Measurements from ENCODE around the gene ADRM1.

Gene ADRM1

DNA sequence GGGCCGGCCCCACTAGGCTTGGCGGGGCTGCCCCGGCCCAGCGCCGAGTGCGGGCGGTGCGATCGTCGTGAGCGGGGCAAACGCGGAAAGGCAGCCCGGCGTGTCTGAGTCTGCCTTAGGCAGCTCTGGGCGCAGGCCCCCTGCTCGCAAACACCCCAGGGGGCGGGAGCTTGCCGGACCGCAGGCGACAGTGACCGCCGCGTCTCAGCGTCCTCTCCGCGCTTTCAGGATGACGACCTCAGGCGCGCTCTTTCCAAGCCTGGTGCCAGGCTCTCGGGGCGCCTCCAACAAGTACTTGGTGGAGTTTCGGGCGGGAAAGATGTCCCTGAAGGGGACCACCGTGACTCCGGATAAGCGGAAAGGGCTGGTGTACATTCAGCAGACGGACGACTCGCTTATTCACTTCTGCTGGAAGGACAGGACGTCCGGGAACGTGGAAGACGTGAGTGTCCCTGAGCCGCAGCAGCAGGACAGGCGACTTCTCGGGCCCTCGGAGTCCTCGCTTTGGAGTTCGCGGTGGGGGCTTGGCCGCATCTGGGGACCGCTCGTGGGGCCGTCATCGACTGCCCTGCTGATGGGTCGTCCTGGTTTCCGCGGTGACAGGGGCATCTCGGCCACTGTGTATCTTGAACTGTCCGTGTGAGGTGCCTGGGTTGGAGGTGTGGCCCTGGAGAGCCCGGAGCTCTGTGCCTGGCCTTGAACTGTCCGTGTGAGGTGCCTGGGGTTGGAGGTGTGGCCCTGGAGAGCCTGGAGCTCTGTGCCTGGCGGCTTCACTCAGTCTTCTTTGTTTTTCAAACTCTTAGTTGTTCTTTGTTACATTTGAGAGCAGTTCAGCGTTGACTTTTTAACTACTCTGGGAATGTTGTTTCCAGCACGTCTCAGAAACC lies 786 bp downstream of the ADRM1 start:
- ChIA-PET CTCF (no interaction called here), POLR2A (interaction anchor here (2.1 kb wide), 1 partner anchor 65 kb away, joined by 8 read pairs; no protein-coding TSS in a partner anchor)
- peak; percentile 30 for DNase-seq (ENCODE audit: extremely low spot score)
- TF ChIP-seq PKNOX1 (IDR thresholded peaks at IDR 0.05) (no peak), TARDBP (IDR thresholded peaks at IDR 0.05) (no peak), BHLHE40 (IDR thresholded peaks at IDR 0.05; ENCODE audit: borderline replicate concordance) (no peak), FOXM1 (IDR thresholded peaks at IDR 0.05; ENCODE audit: borderline replicate concordance) (no peak), SUZ12 (IDR thresholded peaks at IDR 0.05) (no peak), HDGF (IDR thresholded peaks at IDR 0.05; ENCODE audit: borderline replicate concordance) (0 out of 2 replicates have a peak, but pooled peaks have one; percentile 15), CTBP1 (IDR thresholded peaks at IDR 0.05; ENCODE audit: borderline replicate concordance) (no peak)

GRCh38 chr20:62304331-62305148 lies 1.7 kb downstream of the ADRM1 start:
- ChIA-PET POLR2A (no interaction called here), CTCF (interaction anchor here (2.5 kb wide), 1 partner anchor 78 kb away, joined by 8 read pairs; no protein-coding TSS in a partner anchor)
- TF ChIP-seq L3MBTL2 (conservative IDR thresholded peaks at IDR 0.05) (no peak), FOXK2 (IDR thresholded peaks at IDR 0.05) (no peak), HDGF (IDR thresholded peaks at IDR 0.05; ENCODE audit: borderline replicate concordance) (no peak), SUZ12 (IDR thresholded peaks at IDR 0.05) (no peak), LEF1 (IDR thresholded peaks at IDR 0.05; ENCODE audit: borderline replicate concordance) (no peak), ZNF384 (IDR thresholded peaks at IDR 0.05) (no peak), FOXM1 (IDR thresholded peaks at IDR 0.05; ENCODE audit: borderline replicate concordance) (no peak), TARDBP (IDR thresholded peaks at IDR 0.05) (no peak), SP1 (IDR thresholded peaks at IDR 0.05) (no peak)
- no peak for DNase-seq (ENCODE audit: extremely low spot score)

- CTCF ChIA-PET: interaction anchor here (2.5 kb wide), 1 partner anchor 77 kb away, joined by 8 read pairs; no protein-coding TSS in a partner anchor
- TF ChIP-seq L3MBTL2 (conservative IDR thresholded peaks at IDR 0.05): no peak
- no peak for DNase-seq (ENCODE audit: extremely low spot score)
- POLR2A ChIA-PET: no interaction called here
Observed at GRCh38 chr20:62305149-62305764, 2.5 kb downstream of the ADRM1 start.

- TF ChIP-seq NFRKB (IDR thresholded peaks at IDR 0.05): no peak
- TF ChIP-seq BHLHE40 (IDR thresholded peaks at IDR 0.05; ENCODE audit: borderline replicate concordance): no peak
- TF ChIP-seq CTBP1 (IDR thresholded peaks at IDR 0.05; ENCODE audit: borderline replicate concordance): no peak
- no peak for TF ChIP-seq TARDBP (IDR thresholded peaks at IDR 0.05)
- no peak for TF ChIP-seq ARNT (IDR thresholded peaks at IDR 0.05)
- TF ChIP-seq FOXM1 (IDR thresholded peaks at IDR 0.05; ENCODE audit: borderline replicate concordance): no peak
- no peak for TF ChIP-seq HDGF (IDR thresholded peaks at IDR 0.05; ENCODE audit: borderline replicate concordance)
- TF ChIP-seq ZNF384 (IDR thresholded peaks at IDR 0.05): no peak
- TF ChIP-seq SP1 (IDR thresholded peaks at IDR 0.05): no peak
- TF ChIP-seq FOXA1 (IDR thresholded peaks at IDR 0.05): no peak
- no peak for TF ChIP-seq LEF1 (IDR thresholded peaks at IDR 0.05; ENCODE audit: borderline replicate concordance)
- no peak for TF ChIP-seq PKNOX1 (IDR thresholded peaks at IDR 0.05)
- no peak for TF ChIP-seq FOXK2 (IDR thresholded peaks at IDR 0.05)
- TF ChIP-seq ELF4 (IDR thresholded peaks at IDR 0.05): no peak
- TF ChIP-seq SUZ12 (IDR thresholded peaks at IDR 0.05): no peak
- no peak for TF ChIP-seq L3MBTL2 (conservative IDR thresholded peaks at IDR 0.05)
- no peak for DNase-seq (ENCODE audit: extremely low spot score)
- CTCF ChIA-PET: interaction anchor here (0.6 to 2.5 kb wide), 2 partner anchors 16 to 76 kb away, joined by 3 to 8 read pairs; no protein-coding TSS in a partner anchor
- POLR2A ChIA-PET: interaction anchor here (1.0 kb wide), 1 partner anchor 80 kb away, joined by 3 read pairs; no protein-coding TSS in a partner anchor
Observed at GRCh38 chr20:62305765-62306413, 3.1 kb downstream of the ADRM1 start.

GRCh38 chr20:62306414-62307187 lies 3.8 kb downstream of the ADRM1 start:
- POLR2A ChIA-PET: interaction anchor here (1.0 kb wide), 2 partner anchors 79 to 80 kb away, joined by 3 read pairs; partner anchors contain the start of gene RPS21
- no peak for DNase-seq (ENCODE audit: extremely low spot score)
- CTCF ChIA-PET: interaction anchor here (0.6 to 2.5 kb wide), 2 partner anchors 15 to 76 kb away, joined by 3 to 8 read pairs; no protein-coding TSS in a partner anchor
- TF ChIP-seq HDGF (IDR thresholded peaks at IDR 0.05; ENCODE audit: borderline replicate concordance) (no peak), NFRKB (IDR thresholded peaks at IDR 0.05) (no peak), ZNF384 (IDR thresholded peaks at IDR 0.05) (no peak), BHLHE40 (IDR thresholded peaks at IDR 0.05; ENCODE audit: borderline replicate concordance) (no peak), FOXK2 (IDR thresholded peaks at IDR 0.05) (no peak), ARNT (IDR thresholded peaks at IDR 0.05) (no peak), TARDBP (IDR thresholded peaks at IDR 0.05) (no peak), L3MBTL2 (conservative IDR thresholded peaks at IDR 0.05) (no peak), CTBP1 (IDR thresholded peaks at IDR 0.05; ENCODE audit: borderline replicate concordance) (no peak), SUZ12 (IDR thresholded peaks at IDR 0.05) (no peak), PKNOX1 (IDR thresholded peaks at IDR 0.05) (no peak), FOXM1 (IDR thresholded peaks at IDR 0.05; ENCODE audit: borderline replicate concordance) (no peak), FOXA1 (IDR thresholded peaks at IDR 0.05) (no peak), SP1 (IDR thresholded peaks at IDR 0.05) (no peak), LEF1 (IDR thresholded peaks at IDR 0.05; ENCODE audit: borderline replicate concordance) (no peak), ELF4 (IDR thresholded peaks at IDR 0.05) (no peak)

Measured in HEK293T (cell line).